Pancreas (tissue), 10 donors: ENCODE measurements around the gene CLIP2. TPM values are rescaled to one million over a fixed set of nuclear protein-coding genes. Genes with fewer than 3 reads are reported as not detected.
"Not testable (repeated sequence)": the region's sequence is repeated elsewhere in the genome, so short reads cannot be mapped to it uniquely, and the experiment has no call there.

Experiments
- ATAC-seq, 4 donors: fragments of 200-7000 bp; cut with Tn5 transposase; one replicate each; pipeline versions ENCODE4 v1.8.0 to v1.9.1; 2020; ENCODE audit warnings: mild to moderate bottlenecking in 4 of 4, moderate library complexity in 4 of 4
- DNase-seq, 6 donors: peaks; one replicate each; pipeline ENCODE4 v3.0.0-alpha.2; 2020
- FAIRE-seq: peaks from 2 replicates; lab custom pipeline; 2012; peaks lifted over from hg19 to GRCh38; lab: Jason Lieb, UNC
- H3K27ac ChIP-seq, 4 donors: fragments of 200-600 bp; sonication (generic); 1 replicate in 3 of 4; 2 replicates in 1 of 4; pipeline versions ENCODE4 v1.5.0 to v1.8.0; 2020
- H3K27me3 ChIP-seq, 4 donors: fragments of 200-600 bp; one replicate each; pipeline ENCODE4 v1.8.0; 2021
- H3K36me3 ChIP-seq, 3 donors: fragments of 200-600 bp; sonication (generic) in 1 of 3; one replicate each; pipeline versions ENCODE4 v1.5.0 to v1.8.0; 2020 to 2021
- H3K4me1 ChIP-seq, 3 donors: fragments of 200-600 bp; one replicate each; pipeline ENCODE4 v1.8.0; 2021
- H3K4me3 ChIP-seq, 4 donors: fragments of 200-600 bp; sonication (generic) in 2 of 4; one replicate each; pipeline versions ENCODE4 v1.5.0 to v1.8.0; 2020 to 2021
- H3K9me3 ChIP-seq, 4 donors: fragments of 200-600 bp; one replicate each; pipeline ENCODE4 v1.8.0; 2021
- CTCF ChIP-seq, 4 donors: fragments of 200-600 bp; sonication (generic) in 3 of 4; IDR thresholded peaks; one replicate each; pipeline versions ENCODE4 v1.5.0 to v1.8.0; 2021; ENCODE audit warnings: antibody characterized with exemption in 4 of 4
- WGBS, 2 donors: extraction: QIAGEN DNeasy Blood & Tissue Kit; methylation state at CpG; one replicate each; pipeline ENCODE4 v1.1.7; 2013; 5-methylcytosine and 5-hydroxymethylcytosine counted together
- intact Hi-C, 3 donors: fragments of 100-400 bp; cut with DNase I; formaldehyde crosslinking; loops; one replicate each; pipeline versions ENCODE4 v1.11.1 to v1.14.2; 2022
- polyA plus RNA-seq, 2 donors: library from polyadenylated mRNA; stranded (reverse); fragments of 200-250 nt; gene quantifications; one replicate each; pipeline ENCODE4 v1.2.3, GENCODE V29; 2013
- total RNA-seq, 6 donors: library from RNA; stranded (reverse); fragmentation: NEBNext Ultra II Directional in 4 of 6; extraction: Animal tissue kit (Norgen Biotek cat#: 25700) in 4 of 6; gene quantifications; one replicate each; pipeline versions ENCODE4 v1.2.1 to v1.2.4, GENCODE V29; 2021 to 2023
- donor health status: healthy with polysubstance abuse.
- donor health status: DM: no; HTN: no; CAD: no; lungs with moderate emphysema.
- donor health status: DM: no; HTN: no; CAD: no.
- donor health status: control.
- donor health status: control.
- donor health status: Bipolar disorder and iron deficiency.
- donor health status: DM: yes; HTN: yes; CAD: no.
- donor health status: DM: no; HTN: no; CAD: no.
- donor health status: DM: no; HTN: no; CAD: no.
- donor health status: DM: yes; HTN: yes; CAD: no.

Gene CLIP2
- total and polyA plus RNA-seq, 8 donors = 8.5 to 30.6 (median 20.8) TPM

- ATAC-seq (no peak), DNase-seq (no peak), FAIRE-seq (no peak)
- 98 to 100% methylated on average over 2 of the region's 2 CpGs for whole genome bisulfite sequencing, 2 donors
- no peak overlapping the region for H3K4me3 ChIP-seq
- H3K9me3 ChIP-seq = no peaks in the 10 kb centered on the region
- no peaks in the 10 kb centered on the region for H3K4me1 ChIP-seq
- H3K36me3 ChIP-seq = no peaks in the 10 kb centered on the region
- intact Hi-C loops = no loop called here
- TF ChIP-seq CTCF (IDR thresholded peaks at IDR 0.05) = no peak
- no peak overlapping the region for H3K27ac ChIP-seq
- no peaks in the 10 kb centered on the region for H3K27me3 ChIP-seq
Observed at GRCh38 chr7:74438327-74438726, 149.1 kb downstream of the CLIP2 start.

GRCh38 chr7:74439541-74439940 lies 150.3 kb downstream of the CLIP2 start:
- H3K36me3 ChIP-seq = no peaks in the 10 kb centered on the region
- 94 to 95% methylated on average over 4 of the region's 4 CpGs for WGBS, 2 donors
- H3K27ac ChIP-seq = no peak overlapping the region
- no peak overlapping the region for H3K4me3 ChIP-seq
- intact Hi-C loops = no loop called here
- ATAC-seq (no peak), FAIRE-seq (no peak), DNase-seq (peak in 1 of 6 donors; percentile 3)
- H3K9me3 ChIP-seq = no peaks in the 10 kb centered on the region
- no peaks in the 10 kb centered on the region for H3K27me3 ChIP-seq
- H3K4me1 ChIP-seq = no peaks in the 10 kb centered on the region
- TF ChIP-seq CTCF (IDR thresholded peaks at IDR 0.05) = no peak

- 93 to 99% methylated on average over 3 of the region's 3 CpGs for WGBS, 2 donors
- intact Hi-C loops = loop anchor here in 1 of 3 donors (10.0 kb wide), 2 partner anchors 95 to 125 kb away; no protein-coding TSS in a partner anchor
Observed at GRCh38 chr7:74440143-74440542, 150.9 kb downstream of the CLIP2 start.

GRCh38 chr7:74441801-74442200 lies 152.6 kb downstream of the CLIP2 start:
- 69 to 77% methylated on average over 10 of the region's 10 CpGs for WGBS, 2 donors
- Histone ChIP-seq H3K27ac (no peak overlapping the region), H3K4me1 (no peaks in the 10 kb centered on the region), H3K36me3 (no peaks in the 10 kb centered on the region), H3K9me3 (no peaks in the 10 kb centered on the region), H3K27me3 (no peaks in the 10 kb centered on the region), H3K4me3 (no peak overlapping the region)
- no peak for DNase-seq
- no peak for TF ChIP-seq CTCF (IDR thresholded peaks at IDR 0.05)
- no peak for FAIRE-seq
- ATAC-seq = no peak
- intact Hi-C loops = loop anchor here in 1 of 3 donors (10.0 kb wide), 2 partner anchors 93 to 123 kb away; no protein-coding TSS in a partner anchor

More at GRCh38 chr7:74440143-74440542, 150.9 kb downstream of the CLIP2 start:
- H3K4me3 ChIP-seq, DNase-seq, H3K36me3 ChIP-seq, H3K27ac ChIP-seq, ATAC-seq, FAIRE-seq, H3K4me1 ChIP-seq, H3K27me3 ChIP-seq, H3K9me3 ChIP-seq: not testable (repeated sequence)

GRCh38 chr7:74443543-74444247 lies 154.5 kb downstream of the CLIP2 start:
- FAIRE-seq (no peak), DNase-seq (no peak), ATAC-seq (no peak)
- H3K9me3 ChIP-seq = no peaks in the 10 kb centered on the region
- H3K36me3 ChIP-seq = no peaks in the 10 kb centered on the region
- intact Hi-C loops = loop anchor here in 1 of 3 donors (10.0 kb wide), 2 partner anchors 91 to 121 kb away; no protein-coding TSS in a partner anchor
- H3K27ac ChIP-seq = no peak overlapping the region
- H3K27me3 ChIP-seq = no peaks in the 10 kb centered on the region
- no peaks in the 10 kb centered on the region for H3K4me1 ChIP-seq
- no peak for TF ChIP-seq CTCF (IDR thresholded peaks at IDR 0.05)
- no peak overlapping the region for H3K4me3 ChIP-seq
- 56 to 65% methylated on average over 21 of the region's 21 CpGs for WGBS, 2 donors
